HCT116 (cell line): ENCODE data around the gene SHROOM3. TPM values are rescaled to one million over a fixed set of nuclear protein-coding genes. Genes with fewer than 3 reads are reported as not detected.

Experiments
- ATAC-seq: fragments of 200-7000 bp; cut with Tn5 transposase; 2 replicates; pipeline ENCODE4 v1.9.1; 2020; ENCODE audit warnings: mild to moderate bottlenecking, moderate library complexity
- BruUV-seq: library from RNA; stranded (reverse); fragments of 400-500 nt; replicated peaks from 2 replicates; lab custom pipeline; 2021; lab: Mats Ljungman, UMichigan
- CTCF ChIA-PET: fragments of 300-600 bp; sonication (Branson Sonifier 250); formaldehyde crosslinking; loops from one replicate; lab custom pipeline; 2021; ENCODE audit warnings: antibody characterized with exemption; lab: Charles Lee
- POLR2A ChIA-PET: fragments of 300-600, 350-600 bp; sonication (Branson Sonifier 250); formaldehyde crosslinking; loops from one replicate; lab custom pipeline; 2021; ENCODE audit warnings: antibody characterized with exemption; lab: Charles Lee
- RAD21 ChIA-PET, 2 experiments: fragments of 300-600 bp; sonication (Branson Sonifier 250); formaldehyde crosslinking; loops; one replicate each; lab custom pipeline; 2023; ENCODE audit warnings: low total read pairs in 2 of 2; ENCODE audit not compliant: uncharacterized antibody in 2 of 2, unreplicated experiment in 2 of 2, low non-redundant PET in 1 of 2; lab: Charles Lee
- DNase-seq: peaks from one replicate; pipeline ENCODE4 v3.0.0-alpha.2; 2010; ENCODE audit warnings: low read depth, low spot score
- H2AFZ ChIP-seq: fragments of 200-600 bp; shearing (Covaris generic), sonication (generic); 2 replicates; pipeline ENCODE4 v1.6.1; 2017; ENCODE audit warnings: low read depth, mixed run types, mixed read lengths, antibody characterized with exemption, low read length; ENCODE audit not compliant: poor library complexity, severe bottlenecking
- H3K27ac ChIP-seq: 2 replicates; pipeline ENCODE4 v1.5.1; 2012; ENCODE audit warnings: low read depth, low read length
- H3K27me3 ChIP-seq: fragments of 200-600 bp; sonication (generic); 2 replicates; pipeline ENCODE4 v1.6.1; 2016; ENCODE audit warnings: mixed run types, low read length, mixed read lengths; ENCODE audit not compliant: insufficient read depth
- H3K36me3 ChIP-seq, 2 experiments: fragments of 200-500 bp in 1 of 2; fragments of 200-600 bp in 1 of 2; sonication (Bioruptor generic) in 1 of 2; sonication (generic) in 1 of 2; 2 replicates each; pipeline versions ENCODE4 v1.5.1 to v1.6.1; 2014 to 2016; ENCODE audit warnings: low read length in 2 of 2, inconsistent platforms in 1 of 2, mixed read lengths in 1 of 2, mixed run types in 1 of 2; ENCODE audit not compliant: insufficient read depth in 2 of 2, control insufficient read depth in 1 of 2
- H3K4me1 ChIP-seq, 2 experiments: fragments of 200-600 bp in 1 of 2; sonication (generic) in 1 of 2; 2 replicates each; pipeline versions ENCODE4 v1.5.1 to v1.6.1; 2012 to 2017; ENCODE audit warnings: low read length in 2 of 2, inconsistent platforms in 1 of 2, mild to moderate bottlenecking in 1 of 2, mixed read lengths in 1 of 2, mixed run types in 1 of 2, moderate library complexity in 1 of 2; ENCODE audit not compliant: insufficient read depth in 2 of 2, control insufficient read depth in 1 of 2
- H3K4me2 ChIP-seq: fragments of 200-600 bp; sonication (generic); 2 replicates; pipeline ENCODE4 v1.6.1; 2017; ENCODE audit warnings: mixed run types, low read length, mixed read lengths
- H3K4me3 ChIP-seq, 2 experiments: fragments of 200-600 bp in 1 of 2; sonication (generic) in 1 of 2; replicated peaks in 1 of 2; 2 replicates each; pipeline ENCODE4 v1.5.1; 2011 to 2016; ENCODE audit warnings: low read length in 2 of 2, control low read depth in 1 of 2, low read depth in 1 of 2, mild to moderate bottlenecking in 1 of 2, mixed read lengths in 1 of 2, mixed run types in 1 of 2
- H3K79me2 ChIP-seq: fragments of 200-600 bp; sonication (generic); 2 replicates; pipeline ENCODE4 v1.6.1; 2017; ENCODE audit warnings: mild to moderate bottlenecking, mixed run types, low read length, moderate library complexity, mixed read lengths; ENCODE audit not compliant: insufficient read depth
- H3K9ac ChIP-seq: fragments of 200-600 bp; sonication (generic); 2 replicates; pipeline ENCODE4 v1.6.1; 2016; ENCODE audit warnings: low read length, mixed read lengths
- H3K9me2 ChIP-seq: fragments of 200-600 bp; sonication (generic), shearing (Covaris generic); 2 replicates; pipeline ENCODE4 v1.6.1; 2017; ENCODE audit warnings: mixed run types, mild to moderate bottlenecking, moderate library complexity; ENCODE audit not compliant: insufficient read depth
- H3K9me3 ChIP-seq, 2 experiments: fragments of 200-500 bp in 1 of 2; fragments of 200-600 bp in 1 of 2; sonication (Bioruptor generic) in 1 of 2; sonication (generic) in 1 of 2; 2 replicates each; pipeline ENCODE4 v1.6.1; 2014 to 2017; ENCODE audit warnings: low read length in 2 of 2, mixed read lengths in 2 of 2, inconsistent platforms in 1 of 2, low read depth in 1 of 2, mild to moderate bottlenecking in 1 of 2, mixed run types in 1 of 2, moderate library complexity in 1 of 2; ENCODE audit not compliant: control insufficient read depth in 1 of 2, insufficient read depth in 1 of 2
- H4K20me1 ChIP-seq: fragments of 200-600 bp; sonication (generic), shearing (Covaris generic); 2 replicates; pipeline ENCODE4 v1.6.1; 2017; ENCODE audit warnings: mixed run types, mild to moderate bottlenecking, moderate library complexity; ENCODE audit not compliant: insufficient read depth
- ATF3 ChIP-seq: IDR thresholded peaks from 2 replicates; pipeline ENCODE4 v1.6.1; 2012
- CBX3 ChIP-seq: IDR thresholded peaks from 2 replicates; pipeline ENCODE4 v1.6.1; 2012; ENCODE audit warnings: low read depth
- CEBPB ChIP-seq: IDR thresholded peaks from 2 replicates; pipeline ENCODE4 v1.6.1; 2012; ENCODE audit warnings: low read depth
- CTCF ChIP-seq, 3 experiments: fragments of 200-600 bp in 1 of 3; sonication (generic) in 1 of 3; IDR thresholded peaks in 2 of 3; conservative IDR thresholded peaks in 1 of 3; 2 replicates each; pipeline ENCODE4 v1.5.1; 2012 to 2017; ENCODE audit warnings: low read depth in 2 of 3, low read length in 2 of 3, antibody characterized with exemption in 1 of 3, borderline replicate concordance in 1 of 3, control low read depth in 1 of 3, mild to moderate bottlenecking in 1 of 3, mixed read lengths in 1 of 3, mixed run types in 1 of 3, moderate library complexity in 1 of 3; ENCODE audit not compliant: insufficient read depth in 1 of 3
- ELF1 ChIP-seq: IDR thresholded peaks from 2 replicates; pipeline ENCODE4 v1.6.1; 2012; ENCODE audit warnings: low read depth, borderline replicate concordance
- FOSL1 ChIP-seq: IDR thresholded peaks from 2 replicates; pipeline ENCODE4 v1.6.1; 2012; ENCODE audit warnings: low read depth
- JUND ChIP-seq: IDR thresholded peaks from 2 replicates; pipeline ENCODE4 v1.6.1; 2012
- MAX ChIP-seq: IDR thresholded peaks from 2 replicates; pipeline ENCODE4 v1.6.1; 2012
- RAD21 ChIP-seq: IDR thresholded peaks from 2 replicates; pipeline ENCODE4 v1.6.1; 2012; ENCODE audit warnings: low read depth, mild to moderate bottlenecking
- SP1 ChIP-seq: IDR thresholded peaks from 2 replicates; pipeline ENCODE4 v1.6.1; 2012; ENCODE audit warnings: low read depth
- TCF7L2 ChIP-seq: IDR thresholded peaks from 2 replicates; pipeline ENCODE4 v1.7.0; 2011; ENCODE audit warnings: borderline replicate concordance, inconsistent platforms; ENCODE audit not compliant: insufficient read depth, insufficient read length; ENCODE audit errors: extremely low read depth
- YY1 ChIP-seq: IDR thresholded peaks from 2 replicates; pipeline ENCODE4 v1.6.1; 2011; ENCODE audit warnings: low read length, low read depth, moderate library complexity, mild to moderate bottlenecking; ENCODE audit not compliant: insufficient replicate concordance; ENCODE audit errors: extremely low read depth
- ZBTB33 ChIP-seq: IDR thresholded peaks from 2 replicates; pipeline ENCODE4 v1.6.1; 2011; ENCODE audit warnings: mild to moderate bottlenecking, low read length, moderate library complexity; ENCODE audit not compliant: insufficient replicate concordance; ENCODE audit errors: extremely low read depth
- intact Hi-C: fragments of 100-400 bp; cut with micrococcal nuclease; formaldehyde crosslinking; loops from 2 replicates; pipeline ENCODE4 v1.10.0; 2022
- total RNA-seq: library from RNA; stranded (reverse); gene quantifications from one replicate; pipeline ENCODE4 v1.2.1, GENCODE V29; 2021; ENCODE audit not compliant: unreplicated experiment

SHROOM3 gene
- total RNA-seq, 1 experiment from 2014 or later, result 22.5 TPM

- no peaks in the 10 kb centered on the region for H3K79me2 ChIP-seq
- ATAC-seq (no peak), DNase-seq (no peak)
- H3K9ac ChIP-seq, result no peak overlapping the region
- H3K4me2 ChIP-seq, result no peak overlapping the region
- CTCF ChIA-PET, result no interaction called here
- no peaks in the 10 kb centered on the region for H3K36me3 ChIP-seq
- no peaks in the 10 kb centered on the region for H3K9me3 ChIP-seq
- intact Hi-C loops, result no loop called here
- H3K4me3 ChIP-seq, result no peak overlapping the region
- TF ChIP-seq CEBPB, result no peak
- no peak for TF ChIP-seq RAD21
- no peak for TF ChIP-seq TCF7L2
- no peak for TF ChIP-seq MAX
- no peak for TF ChIP-seq ELF1
- TF ChIP-seq CTCF (IDR thresholded peaks at IDR 0.05 in 2 of 3, conservative IDR thresholded peaks at IDR 0.05 in 1 of 3; ENCODE audit: borderline replicate concordance in 1 of 3, insufficient read depth in 1 of 3, low read depth in 2 of 3, low read length in 2 of 3), result no peak
- TF ChIP-seq CBX3, result no peak
- TF ChIP-seq FOSL1, result no peak
- TF ChIP-seq SP1, result no peak
- no peak for TF ChIP-seq YY1
- no peak for TF ChIP-seq ATF3
- no peak for TF ChIP-seq ZBTB33
- no peak for TF ChIP-seq JUND
- H3K4me1 ChIP-seq, result peaks cover 29 to 38% of the 10 kb centered on the region in 2 experiments
- no peak overlapping the region for H3K27ac ChIP-seq
- POLR2A ChIA-PET, result no interaction called here
- H4K20me1 ChIP-seq, result no peaks in the 10 kb centered on the region
- RAD21 ChIA-PET, result no interaction called here
- no peaks in the 10 kb centered on the region for H3K27me3 ChIP-seq
- H2AFZ ChIP-seq, result no peak overlapping the region
- BruUV-seq, result no TSS peak
- no peaks in the 10 kb centered on the region for H3K9me2 ChIP-seq
Measured at GRCh38 chr4:76654791-76655190, 219.8 kb downstream of the SHROOM3 start.
